ENCODE measurements around the gene RNF125.
"Not testable (repeated sequence)": the region's sequence is repeated elsewhere in the genome, so short reads cannot be mapped to it uniquely, and the experiment has no call there.

Gene RNF125

DNA sequence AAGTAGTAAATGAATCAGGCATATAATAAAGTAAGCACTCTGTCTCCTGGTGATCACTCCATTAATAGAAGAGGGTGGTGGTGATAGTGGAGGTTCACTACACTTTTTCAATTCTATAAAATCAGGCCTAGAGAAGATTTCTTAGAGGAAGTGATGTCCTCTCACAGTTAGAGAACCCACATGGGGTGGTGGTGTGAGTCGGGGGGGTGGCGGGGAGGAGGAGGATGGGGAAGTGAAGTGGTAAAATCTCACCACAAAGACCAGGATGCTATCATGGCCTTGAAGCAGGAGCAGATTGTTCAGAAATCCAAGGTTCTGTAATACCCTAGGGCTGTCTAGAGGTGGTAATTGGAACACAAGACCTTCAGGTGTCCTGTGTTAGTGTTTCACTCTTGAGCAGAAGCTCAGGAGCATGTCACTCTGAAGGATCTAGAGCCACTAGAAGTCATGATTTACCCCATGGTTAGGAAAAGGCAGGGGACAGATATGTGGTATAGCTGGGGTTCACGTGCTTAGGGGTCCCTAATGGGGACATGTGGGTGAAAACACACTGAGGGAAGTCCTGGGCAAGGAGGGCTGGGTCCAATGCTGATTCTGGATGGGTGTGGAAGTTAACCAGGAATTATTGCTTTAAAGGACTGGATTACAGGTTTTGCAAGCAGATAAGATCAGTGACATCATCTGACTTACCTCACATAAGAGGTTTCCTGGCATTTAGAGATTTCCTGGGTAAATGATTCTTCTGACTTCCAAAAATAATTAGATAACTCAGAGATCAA is 31.0 kb downstream of the RNF125 start:
- Mint-ChIP-seq H3K36me3 (peaks cover 16% of the 10 kb centered on the region), H3K4me1 (ENCODE audit: low read depth) (peaks cover 44% of the 10 kb centered on the region), H3K4me3 (peak overlapping the region; percentile 57), H3K9me3 (ENCODE audit: low read depth) (no peaks in the 10 kb centered on the region), H3K27ac (peak overlapping the region; percentile 92), H3K27me3 (no peaks in the 10 kb centered on the region)

DNA sequence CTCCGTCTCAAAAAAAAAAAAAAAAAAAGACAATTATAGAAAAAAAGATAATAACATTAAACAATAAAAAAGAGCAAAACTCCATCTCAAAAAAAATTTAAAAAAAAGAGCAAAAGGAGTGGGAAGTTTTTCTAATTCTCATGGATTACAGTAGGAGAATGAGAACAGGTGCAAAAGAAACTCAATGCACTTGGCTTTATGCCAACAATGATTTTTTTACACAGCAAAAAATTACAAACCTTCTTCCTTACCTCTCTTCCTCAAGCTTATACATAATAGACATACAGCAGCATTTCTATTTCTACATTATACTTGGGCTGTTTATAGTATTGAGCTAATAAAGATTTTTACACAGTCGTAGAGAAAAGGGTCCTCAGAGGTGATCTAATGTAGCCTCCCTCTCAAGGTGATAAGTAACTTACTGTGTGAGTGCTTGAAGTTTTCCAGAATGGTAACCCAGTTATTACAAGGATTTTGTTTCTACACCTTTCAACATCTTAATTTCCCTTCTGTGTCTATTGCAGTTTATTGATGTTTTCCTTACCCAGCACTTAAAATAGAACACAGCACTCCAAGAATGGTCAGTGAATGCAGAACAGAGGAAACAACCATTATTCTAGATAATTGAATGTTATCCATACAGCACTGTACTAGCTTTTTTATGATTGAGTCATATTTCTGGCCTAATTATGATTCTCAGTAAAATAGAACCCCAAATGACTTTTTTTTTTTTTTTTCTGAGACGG is 38.2 kb downstream of the RNF125 start:
- Mint-ChIP-seq H3K27me3 (no peaks in the 10 kb centered on the region), H3K27ac (peak overlapping the region; percentile 35), H3K9me3 (ENCODE audit: low read depth) (no peaks in the 10 kb centered on the region), H3K4me1 (ENCODE audit: low read depth) (peaks cover 55% of the 10 kb centered on the region), H3K4me3 (no peak overlapping the region), H3K36me3 (peaks cover 24% of the 10 kb centered on the region)

DNA sequence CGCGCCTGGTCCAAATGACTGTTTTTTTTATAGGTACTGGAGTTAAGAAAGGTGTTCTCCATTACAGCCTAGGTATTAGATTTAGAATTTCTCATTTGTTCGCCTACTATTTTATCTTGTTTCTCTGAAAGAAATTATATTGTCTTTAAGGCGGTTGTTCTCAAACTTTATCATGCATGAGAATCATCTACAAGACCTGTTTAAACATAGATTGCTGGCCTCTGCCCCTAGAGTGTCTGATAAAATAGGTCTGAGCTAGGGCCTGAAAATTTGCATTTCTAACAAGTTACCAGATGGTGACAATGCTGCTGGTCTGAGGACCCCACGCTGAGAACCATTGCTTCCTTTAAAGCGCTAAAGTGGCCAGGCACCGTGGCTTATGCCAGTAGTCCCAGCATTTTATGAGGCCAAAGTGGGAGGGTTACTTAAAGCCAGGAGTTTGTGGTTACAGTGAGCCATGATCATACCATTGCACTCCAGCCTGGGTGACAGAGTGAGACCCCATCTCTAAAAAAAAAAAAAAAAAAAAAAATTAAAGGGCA is 39.1 kb downstream of the RNF125 start:
- Mint-ChIP-seq H3K27ac (no peak overlapping the region), H3K4me3 (no peak overlapping the region), H3K36me3 (peaks cover 23% of the 10 kb centered on the region)

GRCh38 chr18:32060026-32060425 is 41.4 kb downstream of the RNF125 start:
- no peaks in the 10 kb centered on the region for H3K9me3 Mint-ChIP-seq (ENCODE audit: low read depth)
- no peak overlapping the region for H3K4me3 Mint-ChIP-seq
- H3K27ac Mint-ChIP-seq: peak overlapping the region; percentile 64
- H3K36me3 Mint-ChIP-seq: peaks cover 23% of the 10 kb centered on the region
- H3K4me1 Mint-ChIP-seq (ENCODE audit: low read depth): peaks cover 46% of the 10 kb centered on the region
- H3K27me3 Mint-ChIP-seq: no peaks in the 10 kb centered on the region

More for the DNA sequence above, 39.1 kb downstream of the RNF125 start:
- Mint-ChIP-seq H3K27me3 (no peaks in the 10 kb centered on the region), H3K9me3 (ENCODE audit: low read depth) (no peaks in the 10 kb centered on the region), H3K4me1 (ENCODE audit: low read depth) (peaks cover 49% of the 10 kb centered on the region)

- Mint-ChIP-seq H3K4me3 (no peak overlapping the region), H3K27ac (peak overlapping the region; percentile 75), H3K4me1 (ENCODE audit: low read depth) (peaks cover 13% of the 10 kb centered on the region), H3K9me3 (ENCODE audit: low read depth) (no peaks in the 10 kb centered on the region), H3K36me3 (peaks cover 4% of the 10 kb centered on the region), H3K27me3 (no peaks in the 10 kb centered on the region)
These were observed 48.9 kb downstream of the RNF125 start for GRCh38 chr18:32067375-32068167.

- H3K27me3 Mint-ChIP-seq: no peaks in the 10 kb centered on the region
- H3K36me3 Mint-ChIP-seq: peaks cover 4% of the 10 kb centered on the region
- peaks cover 16% of the 10 kb centered on the region for H3K4me1 Mint-ChIP-seq (ENCODE audit: low read depth)
- H3K9me3 Mint-ChIP-seq (ENCODE audit: low read depth): no peaks in the 10 kb centered on the region
- no peak overlapping the region for H3K4me3 Mint-ChIP-seq
- no peak overlapping the region for H3K27ac Mint-ChIP-seq
These were observed 53.7 kb downstream of the RNF125 start for GRCh38 chr18:32072321-32072720.

DNA sequence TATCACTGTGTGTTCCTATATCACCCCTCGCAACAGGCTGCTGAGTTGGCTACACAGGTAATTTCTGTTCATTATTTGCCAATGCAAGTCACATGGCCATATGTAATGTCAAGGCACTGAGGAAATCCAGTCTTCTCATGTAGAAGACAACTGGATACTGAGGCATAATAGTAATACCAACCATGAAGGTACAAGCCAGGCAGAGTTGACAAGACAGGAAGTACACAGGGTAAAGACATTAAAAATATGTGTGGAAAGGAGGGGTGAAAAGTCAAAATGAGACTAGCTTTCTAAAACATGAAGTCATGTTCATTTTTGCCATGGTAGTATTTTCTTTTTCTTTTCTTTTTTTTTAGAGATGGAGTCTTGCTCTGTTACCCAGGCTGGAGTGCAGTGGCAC is 55.6 kb downstream of the RNF125 start:
- Mint-ChIP-seq H3K36me3 (peaks cover 2% of the 10 kb centered on the region), H3K27ac (peak overlapping the region; percentile 75), H3K4me3 (no peak overlapping the region), H3K4me1 (ENCODE audit: low read depth) (peaks cover 13% of the 10 kb centered on the region), H3K9me3 (ENCODE audit: low read depth) (no peaks in the 10 kb centered on the region), H3K27me3 (no peaks in the 10 kb centered on the region)

DNA sequence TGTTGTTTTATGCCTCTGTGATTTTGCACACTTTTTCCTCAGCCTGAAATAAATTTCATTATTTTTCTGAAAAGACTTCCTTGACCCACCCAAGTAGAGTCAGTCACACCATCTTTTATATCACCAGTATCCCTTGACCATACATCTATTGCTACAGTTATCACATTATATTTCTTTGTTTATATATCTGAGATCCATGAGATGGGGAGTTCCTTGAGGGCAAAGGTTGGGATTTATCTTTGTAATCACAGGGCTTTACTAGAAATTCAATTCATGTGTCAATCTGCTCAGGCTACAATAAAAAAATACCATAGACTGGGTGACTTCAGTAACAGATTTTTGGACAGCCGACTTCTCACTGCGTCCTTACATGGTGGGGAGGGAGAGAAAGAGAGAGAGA is 60.2 kb downstream of the RNF125 start:
- Mint-ChIP-seq H3K27me3 (no peaks in the 10 kb centered on the region), H3K9me3 (ENCODE audit: low read depth) (no peaks in the 10 kb centered on the region), H3K36me3 (peaks cover 5% of the 10 kb centered on the region), H3K4me1 (ENCODE audit: low read depth) (peaks cover 9% of the 10 kb centered on the region), H3K4me3 (no peak overlapping the region), H3K27ac (no peak overlapping the region)

DNA sequence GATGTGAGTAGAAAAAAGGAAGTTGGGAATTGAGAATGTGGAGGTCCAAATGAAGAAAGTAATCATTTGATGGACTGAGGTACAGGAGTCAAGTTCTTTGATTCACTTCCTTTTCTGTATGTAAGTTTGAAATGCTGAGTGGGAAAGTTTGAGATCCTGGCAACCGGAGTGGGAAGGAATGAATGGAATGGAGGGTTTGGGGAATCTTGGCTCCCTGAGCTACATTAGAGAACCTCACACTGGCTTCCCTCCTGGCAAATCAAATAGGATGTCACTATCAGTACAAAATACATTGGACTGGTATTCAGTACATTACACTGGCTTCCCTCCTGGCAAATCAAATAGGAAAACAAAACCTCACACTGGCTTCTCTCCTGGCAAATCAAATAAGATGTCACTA is 63.3 kb downstream of the RNF125 start:
- Mint-ChIP-seq H3K4me1 (ENCODE audit: low read depth) (peaks cover 25% of the 10 kb centered on the region), H3K36me3 (peaks cover 3% of the 10 kb centered on the region), H3K27ac (no peak overlapping the region), H3K9me3 (ENCODE audit: low read depth) (no peaks in the 10 kb centered on the region), H3K4me3 (no peak overlapping the region), H3K27me3 (no peaks in the 10 kb centered on the region)

DNA sequence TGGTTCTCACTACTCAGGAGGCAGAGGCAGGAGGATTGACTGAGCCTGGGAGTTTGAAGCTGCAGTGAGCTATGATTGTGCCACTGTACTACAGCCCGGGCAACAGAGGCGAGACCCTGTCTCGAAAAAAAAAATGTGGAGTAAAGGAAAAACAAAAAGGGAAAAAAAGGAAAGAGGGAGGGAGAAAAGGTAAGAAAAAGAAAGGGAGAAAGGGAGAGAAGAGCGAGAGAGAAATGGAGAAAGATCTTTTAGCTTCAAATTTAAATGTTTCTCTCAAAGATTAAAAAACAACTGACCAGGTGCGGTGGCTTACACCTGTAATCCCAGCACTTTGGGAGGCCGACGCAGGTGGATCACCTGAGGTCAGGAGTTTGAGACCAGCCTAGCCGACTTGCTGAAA is 65.2 kb downstream of the RNF125 start:
- no peaks in the 10 kb centered on the region for H3K9me3 Mint-ChIP-seq (ENCODE audit: low read depth)
- H3K27me3 Mint-ChIP-seq: no peaks in the 10 kb centered on the region
- peaks cover 3% of the 10 kb centered on the region for H3K36me3 Mint-ChIP-seq
- H3K27ac Mint-ChIP-seq: peak overlapping the region; percentile 92
- peaks cover 31% of the 10 kb centered on the region for H3K4me1 Mint-ChIP-seq (ENCODE audit: low read depth)
- H3K4me3 Mint-ChIP-seq: no peak overlapping the region

GRCh38 chr18:32086881-32087280 is 68.3 kb downstream of the RNF125 start:
- Mint-ChIP-seq H3K36me3 (peaks cover 3% of the 10 kb centered on the region), H3K4me3 (no peak overlapping the region), H3K27me3 (no peaks in the 10 kb centered on the region), H3K27ac (no peak overlapping the region), H3K9me3 (ENCODE audit: low read depth) (no peaks in the 10 kb centered on the region), H3K4me1 (ENCODE audit: low read depth) (peaks cover 38% of the 10 kb centered on the region)

GRCh38 chr18:32090831-32091230 is 72.2 kb downstream of the RNF125 start:
- H3K9me3 Mint-ChIP-seq (ENCODE audit: low read depth); H3K27me3 Mint-ChIP-seq; H3K27ac Mint-ChIP-seq: not testable (repeated sequence)
- Mint-ChIP-seq H3K4me1 (ENCODE audit: low read depth) (peaks cover 42% of the 10 kb centered on the region), H3K4me3 (peak overlapping the region; percentile 47), H3K36me3 (peaks cover 14% of the 10 kb centered on the region)

GRCh38 chr18:32091325-32091723 is 72.7 kb downstream of the RNF125 start:
- no peaks in the 10 kb centered on the region for H3K27me3 Mint-ChIP-seq

DNA sequence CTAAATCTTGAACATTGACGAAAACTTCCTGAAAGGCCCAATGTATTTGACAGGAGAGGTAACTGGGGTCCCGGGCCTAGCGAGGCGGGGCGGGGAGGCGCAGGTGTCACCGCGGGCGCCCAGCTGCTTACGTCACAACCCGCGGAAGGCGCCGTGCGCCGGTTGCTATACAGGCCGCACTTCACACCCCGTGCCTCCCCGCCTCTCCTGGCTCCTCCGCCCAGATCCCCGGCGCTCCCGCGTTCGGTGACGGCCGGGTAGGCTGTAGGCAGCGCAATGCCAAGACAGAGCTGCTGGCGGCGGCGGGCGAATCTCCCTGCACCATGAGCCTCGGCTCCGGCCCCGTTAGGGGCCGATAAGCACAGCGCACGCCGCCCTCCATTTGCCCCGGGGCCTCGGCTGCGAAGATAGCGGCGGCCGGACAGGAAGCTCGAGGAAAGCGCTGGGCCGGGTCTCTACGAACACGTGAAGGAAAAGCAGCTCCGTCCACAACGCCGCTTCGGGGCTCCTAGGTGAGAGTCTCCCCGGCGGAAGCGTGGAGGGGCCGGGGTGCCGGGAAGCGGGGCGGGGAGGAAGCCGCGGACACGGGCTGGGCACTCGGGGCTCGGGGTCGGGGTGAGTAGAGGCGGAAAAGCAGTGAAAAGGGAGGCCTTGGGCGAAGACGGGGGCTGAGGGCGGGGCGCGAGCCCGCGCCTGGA is 73.2 kb downstream of the RNF125 start, which contains the start of gene RNF138:
TSS of gene RNF138 (plus strand) at position 151 of the 698 bp plus-strand sequence. CDS start 903 bp downstream, outside the sequence.
- H3K4me1 Mint-ChIP-seq (ENCODE audit: low read depth): peaks cover 45% of the 10 kb centered on the region
- peaks cover 18% of the 10 kb centered on the region for H3K36me3 Mint-ChIP-seq
- no peaks in the 10 kb centered on the region for H3K27me3 Mint-ChIP-seq
- no peaks in the 10 kb centered on the region for H3K9me3 Mint-ChIP-seq (ENCODE audit: low read depth)
- peak within 1 kb of the TSS; percentile 96 for H3K4me3 Mint-ChIP-seq
- H3K27ac Mint-ChIP-seq: peak within 1 kb of the TSS; percentile 98

More at GRCh38 chr18:32091325-32091723, 72.7 kb downstream of the RNF125 start:
- Mint-ChIP-seq H3K4me1 (ENCODE audit: low read depth) (peaks cover 42% of the 10 kb centered on the region), H3K9me3 (ENCODE audit: low read depth) (no peaks in the 10 kb centered on the region), H3K4me3 (peak overlapping the region; percentile 96), H3K27ac (peak overlapping the region; percentile 94), H3K36me3 (peaks cover 17% of the 10 kb centered on the region)
